ENCODE data around the gene SNTG2.

SNTG2 gene

GRCh38 chr2:953975-954686 lies 3.5 kb downstream of the SNTG2 start:
- no peak for DNase-seq (ENCODE audit: low spot score)

- no peak for DNase-seq (ENCODE audit: low spot score)
Observed at GRCh38 chr2:954687-955000, 4.0 kb downstream of the SNTG2 start.

GRCh38 chr2:955829-956731 lies 5.4 kb downstream of the SNTG2 start:
- DNase-seq (ENCODE audit: low spot score) = no peak

DNA sequence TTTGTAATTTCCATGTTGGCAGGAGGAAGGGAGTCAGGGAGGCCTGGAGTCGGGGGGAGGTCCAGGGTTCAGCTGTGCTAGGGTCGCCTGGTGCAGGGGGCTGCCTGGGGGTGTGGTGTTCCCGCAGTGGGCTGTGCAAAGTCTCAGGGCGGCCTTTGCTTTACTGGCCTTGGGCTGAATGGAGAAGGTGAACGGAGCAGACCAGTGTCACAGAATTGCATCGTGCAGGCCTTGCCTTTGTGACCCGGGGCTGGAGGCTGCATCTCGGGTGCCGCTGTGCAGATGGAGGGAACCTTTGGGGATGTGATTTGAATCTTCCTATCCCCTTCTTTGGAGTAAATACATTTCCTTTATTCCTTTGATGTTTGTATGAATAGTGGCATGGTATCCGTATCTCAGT lies 8.8 kb downstream of the SNTG2 start:
- no peak for DNase-seq (ENCODE audit: low spot score)

GRCh38 chr2:960061-960736 lies 9.6 kb downstream of the SNTG2 start:
- no peak for DNase-seq (ENCODE audit: low spot score)

DNA sequence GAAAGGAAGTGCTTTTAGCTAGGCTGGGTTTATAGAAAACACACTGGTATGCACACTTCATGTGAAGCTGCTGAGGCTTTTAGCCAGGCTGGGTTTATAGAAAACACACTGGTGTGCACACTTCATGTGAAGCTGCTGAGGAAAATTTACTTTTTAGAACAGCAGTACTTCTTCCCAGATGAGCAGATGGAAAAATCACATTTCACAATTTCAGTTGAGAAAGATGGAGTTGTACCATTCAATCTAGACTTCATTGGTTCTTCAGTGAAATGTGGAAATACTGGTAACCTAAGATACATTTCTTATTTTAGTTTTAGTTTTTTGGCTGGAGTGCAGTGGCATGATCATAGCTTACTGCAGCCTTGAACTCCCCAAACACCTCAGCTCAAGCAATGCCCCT lies 11.1 kb downstream of the SNTG2 start:
- DNase-seq (ENCODE audit: low spot score) = no peak

- no peak for DNase-seq (ENCODE audit: low spot score)
Observed at GRCh38 chr2:963876-964275, 13.2 kb downstream of the SNTG2 start.

DNA sequence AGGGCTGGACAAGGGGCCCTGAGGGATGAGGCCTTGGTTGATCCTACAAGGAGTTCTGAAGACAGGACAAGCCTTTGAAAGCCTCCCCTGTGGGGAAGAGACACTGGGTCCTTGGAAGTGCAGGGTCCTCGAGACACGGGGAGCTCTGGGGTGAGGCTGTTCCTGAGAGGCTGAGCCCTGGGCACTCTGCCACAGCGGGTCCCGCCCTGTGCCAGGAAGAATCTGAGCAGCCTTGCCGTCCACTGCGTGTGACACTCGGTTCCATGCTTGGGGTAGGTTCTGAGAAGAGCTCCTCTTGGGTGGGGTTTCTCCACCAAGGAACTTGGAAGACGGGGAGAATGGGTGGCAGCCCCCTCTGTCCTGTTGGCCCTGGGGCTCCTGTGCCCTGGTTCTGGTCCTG lies 13.9 kb downstream of the SNTG2 start:
- no peak for DNase-seq (ENCODE audit: low spot score)

- DNase-seq (ENCODE audit: low spot score) = no peak
Observed at GRCh38 chr2:965640-966147, 15.0 kb downstream of the SNTG2 start.

DNA sequence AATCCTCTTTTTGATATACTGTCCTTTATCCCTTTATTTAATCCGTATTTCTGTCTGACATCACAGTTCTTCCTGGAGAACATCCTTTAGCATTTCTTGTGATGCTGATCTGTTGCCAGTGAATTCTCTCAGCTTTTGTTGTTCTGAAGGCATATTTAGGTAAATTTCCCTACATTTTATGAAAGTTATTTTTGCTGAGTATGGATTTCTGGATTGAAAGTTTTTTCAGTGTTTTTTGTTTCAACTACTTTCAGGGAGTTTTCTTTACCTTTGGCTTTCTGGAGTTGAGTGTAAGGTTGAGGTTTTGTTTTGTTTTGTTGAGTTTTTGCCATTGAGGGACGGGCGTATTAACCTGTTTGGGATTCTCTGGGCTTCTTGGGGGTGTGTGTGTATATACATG lies 22.5 kb downstream of the SNTG2 start:
- DNase-seq (ENCODE audit: low spot score) = no peak

- no peak for DNase-seq (ENCODE audit: low spot score)
Observed at GRCh38 chr2:974054-974453, 23.4 kb downstream of the SNTG2 start.

GRCh38 chr2:974502-974901 lies 23.9 kb downstream of the SNTG2 start:
- no peak for DNase-seq (ENCODE audit: low spot score)

GRCh38 chr2:975095-975494 lies 24.4 kb downstream of the SNTG2 start:
- no peak for DNase-seq (ENCODE audit: low spot score)

GRCh38 chr2:979069-979928 lies 28.6 kb downstream of the SNTG2 start:
- no peak for DNase-seq (ENCODE audit: low spot score)

DNA sequence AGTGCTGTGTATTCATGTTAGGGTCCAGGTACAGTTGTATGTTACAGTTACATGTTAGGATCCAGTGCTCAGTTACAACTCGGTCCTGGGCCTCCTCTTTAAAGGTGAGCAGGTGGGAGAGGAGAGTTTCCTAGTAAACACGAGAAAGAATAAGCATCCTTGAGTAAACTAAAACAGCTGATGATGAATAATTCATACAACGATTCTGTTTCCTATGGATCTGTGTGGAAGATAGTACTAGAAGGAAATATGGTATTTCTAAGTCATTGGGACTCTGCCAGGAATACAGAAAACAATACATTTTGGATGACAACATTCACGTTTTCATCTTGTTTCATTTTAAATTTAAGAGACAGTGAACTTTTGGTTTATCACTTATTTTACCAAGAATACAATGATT lies 29.5 kb downstream of the SNTG2 start:
- no peak for DNase-seq (ENCODE audit: low spot score)

DNA sequence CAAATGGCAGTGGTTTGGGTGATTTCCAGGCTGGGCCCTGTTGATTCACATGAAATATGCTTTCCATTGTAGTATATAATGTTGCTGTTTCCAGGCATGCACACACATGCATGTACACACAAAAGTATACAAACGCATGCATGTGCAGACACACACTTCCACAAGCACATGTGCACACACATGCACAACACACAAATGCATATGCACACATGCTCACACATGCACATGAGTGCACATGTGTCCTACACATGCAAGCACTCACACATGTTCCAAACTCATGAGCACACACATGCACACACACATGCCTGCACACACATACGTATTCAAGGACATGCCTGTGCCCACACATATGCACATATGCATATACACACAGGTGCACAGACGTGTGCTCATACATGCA lies 30.6 kb downstream of the SNTG2 start:
- DNase-seq (ENCODE audit: low spot score) = no peak

DNA sequence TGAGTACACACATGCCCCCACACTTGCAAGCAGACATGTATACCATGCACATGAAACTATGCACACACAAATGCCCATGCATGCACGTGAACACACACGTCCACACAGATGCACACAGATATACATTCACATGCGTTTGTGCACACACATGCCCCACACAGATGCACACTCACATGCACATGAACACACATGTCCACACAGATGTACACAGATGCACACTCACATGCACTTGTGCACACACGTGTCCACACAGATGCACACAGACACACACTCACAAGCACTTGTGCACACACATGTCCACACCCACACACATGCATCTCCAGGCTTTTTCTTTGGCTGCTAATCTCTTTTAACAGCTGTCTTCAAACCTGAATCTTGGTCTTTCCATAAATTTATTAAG lies 31.1 kb downstream of the SNTG2 start:
- DNase-seq (ENCODE audit: low spot score) = no peak

GRCh38 chr2:985317-985898 lies 34.8 kb downstream of the SNTG2 start:
- no peak for DNase-seq (ENCODE audit: low spot score)

DNA sequence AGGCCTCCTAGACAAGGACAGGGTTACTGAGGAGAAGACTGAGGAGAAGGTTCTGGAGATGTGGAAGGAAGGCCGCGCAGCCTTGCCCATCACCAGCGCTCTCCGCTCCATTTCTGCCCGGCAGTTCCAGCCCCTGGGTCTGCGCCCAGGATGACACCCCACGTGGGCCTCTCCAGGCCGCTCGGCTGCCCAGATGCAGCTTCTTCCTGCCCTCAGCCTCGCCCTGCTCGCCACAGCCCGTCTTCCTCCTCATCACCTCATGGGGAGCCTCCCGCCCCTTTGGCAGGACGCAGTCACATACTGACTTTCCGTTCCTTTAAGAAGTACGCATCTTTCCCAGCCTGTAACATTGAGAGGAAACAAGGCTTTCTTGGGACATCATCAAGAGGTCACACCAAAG lies 37.1 kb downstream of the SNTG2 start:
- DNase-seq (ENCODE audit: low spot score) = no peak

DNA sequence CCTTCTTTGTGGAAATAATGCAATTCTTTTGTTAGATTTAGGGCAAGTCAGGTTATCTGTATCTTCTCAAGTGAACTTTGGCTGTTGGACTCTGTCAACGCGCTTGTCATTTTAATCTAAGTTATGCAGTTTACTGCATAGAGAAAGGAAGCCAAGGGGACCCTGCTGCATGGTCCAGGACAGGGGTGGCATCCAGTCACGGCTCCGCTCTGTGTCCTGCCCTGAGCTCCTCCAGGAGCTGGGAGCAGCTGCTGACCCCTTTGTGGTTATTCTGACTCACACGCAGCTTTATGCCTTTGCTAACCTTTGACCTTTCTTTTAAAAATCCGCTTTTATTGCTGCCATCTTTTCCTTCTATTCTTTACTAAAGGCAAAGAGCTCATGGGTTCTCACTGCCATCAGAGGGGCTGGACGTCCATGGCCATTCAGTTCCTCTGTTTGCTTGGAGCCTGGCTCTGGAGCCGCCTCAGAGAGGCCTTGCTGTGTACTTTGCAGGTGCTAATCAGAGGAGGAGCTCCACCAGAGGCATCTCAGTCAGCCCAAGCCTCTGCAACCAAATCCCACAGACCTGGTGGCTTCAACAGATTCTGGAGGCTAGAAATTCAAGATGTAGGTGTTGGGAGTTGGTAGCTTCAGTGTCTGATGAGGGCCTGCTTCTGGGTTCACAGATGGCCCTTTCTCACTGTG lies 39.3 kb downstream of the SNTG2 start:
- DNase-seq (ENCODE audit: low spot score) = no peak

DNA sequence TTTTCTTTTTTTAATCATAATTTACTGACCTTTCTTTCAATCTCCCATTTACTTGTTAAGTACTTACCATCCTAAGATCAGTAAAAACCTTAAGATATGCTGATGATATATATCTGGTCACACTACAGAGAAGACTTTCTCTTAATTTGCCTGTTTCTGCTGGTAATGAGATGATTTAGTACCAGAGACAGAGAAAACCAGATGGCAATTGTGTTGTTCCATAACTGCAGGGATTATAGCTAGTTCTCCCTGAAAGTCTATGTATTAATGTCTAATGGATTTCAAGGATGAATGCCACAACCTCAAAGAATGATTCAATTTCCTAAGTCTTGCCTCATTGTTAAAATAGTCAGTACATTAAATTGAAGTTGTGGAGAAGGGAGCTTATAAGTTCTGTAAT lies 40.3 kb downstream of the SNTG2 start:
- DNase-seq (ENCODE audit: low spot score) = no peak
